Activated T-helper 1 cell treated with anti-CD3 and anti-CD28 coated beads, Interleukin-2, amount 50 U/mL, for 16 hours (primary cell): ENCODE measurements around the gene LIMK1.

Source experiments
- DNase-seq, 2 donors: peaks; one replicate each; pipeline ENCODE4 v3.0.0-alpha.2; 2020; ENCODE audit warnings: low read depth in 1 of 2, low spot score in 1 of 2

LIMK1 gene

GRCh38 chr7:74053589-74054186 lies 29.9 kb upstream of the LIMK1 start:
- DNase-seq, result no peak

DNA sequence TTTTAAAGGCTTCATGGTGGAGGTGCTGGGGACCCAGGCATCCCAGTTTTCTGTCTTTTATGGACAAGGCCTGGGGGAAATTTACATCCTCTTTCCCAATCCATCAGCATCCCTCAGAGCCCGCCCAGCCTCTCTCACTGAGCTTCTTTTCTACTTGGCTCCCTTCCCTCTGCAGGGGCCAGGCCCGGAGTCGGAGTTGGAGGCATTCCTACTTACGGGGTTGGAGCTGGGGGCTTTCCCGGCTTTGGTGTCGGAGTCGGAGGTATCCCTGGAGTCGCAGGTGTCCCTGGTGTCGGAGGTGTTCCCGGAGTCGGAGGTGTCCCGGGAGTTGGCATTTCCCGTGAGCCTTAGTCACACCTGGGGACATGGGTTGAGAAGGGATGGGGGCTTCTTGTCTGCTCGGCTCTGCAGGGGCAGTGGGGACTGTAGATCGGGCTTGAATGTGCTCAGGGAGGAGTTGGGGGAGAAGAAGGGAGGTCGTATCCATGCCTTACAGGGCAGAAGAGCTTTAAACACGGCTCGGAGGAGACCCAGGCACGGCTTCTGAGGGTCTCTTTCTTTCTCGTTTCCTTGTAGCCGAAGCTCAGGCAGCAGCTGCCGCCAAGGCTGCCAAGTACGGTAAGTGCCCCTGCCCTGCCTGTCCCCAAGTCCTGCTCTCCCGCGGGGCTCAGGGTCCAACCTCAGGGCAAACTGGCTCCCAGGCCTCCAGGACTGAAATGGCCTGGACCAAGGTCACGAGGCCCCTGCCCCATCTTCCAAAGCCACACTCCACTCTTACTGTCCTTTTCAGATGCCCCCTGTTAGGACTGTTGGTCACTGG lies 27.3 kb upstream of the LIMK1 start:
- DNase-seq, result no peak

- DNase-seq, result no peak
Observed at GRCh38 chr7:74057216-74057925, 26.2 kb upstream of the LIMK1 start.

DNA sequence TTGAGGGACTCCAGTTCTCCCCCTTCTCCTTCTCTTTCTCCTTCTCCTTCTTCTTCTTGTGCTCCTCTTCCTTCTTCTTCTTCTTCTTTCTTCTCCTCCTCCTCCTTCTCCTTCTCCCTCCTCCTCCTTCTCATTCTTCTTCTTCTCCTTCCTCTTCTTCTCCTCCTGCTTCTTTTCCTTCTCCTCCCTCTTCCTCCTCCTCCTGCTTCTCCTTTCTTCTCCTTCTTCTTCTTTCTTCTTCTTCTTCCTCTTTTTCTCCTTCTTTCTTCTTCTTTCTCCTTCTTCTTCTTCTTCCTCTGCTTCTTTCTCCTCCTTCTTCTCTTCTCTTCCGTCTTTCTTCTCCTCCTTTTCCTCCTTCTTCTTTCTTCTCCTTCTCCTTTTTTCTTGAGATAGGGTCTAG lies 25.6 kb upstream of the LIMK1 start:
- DNase-seq, result no peak

DNA sequence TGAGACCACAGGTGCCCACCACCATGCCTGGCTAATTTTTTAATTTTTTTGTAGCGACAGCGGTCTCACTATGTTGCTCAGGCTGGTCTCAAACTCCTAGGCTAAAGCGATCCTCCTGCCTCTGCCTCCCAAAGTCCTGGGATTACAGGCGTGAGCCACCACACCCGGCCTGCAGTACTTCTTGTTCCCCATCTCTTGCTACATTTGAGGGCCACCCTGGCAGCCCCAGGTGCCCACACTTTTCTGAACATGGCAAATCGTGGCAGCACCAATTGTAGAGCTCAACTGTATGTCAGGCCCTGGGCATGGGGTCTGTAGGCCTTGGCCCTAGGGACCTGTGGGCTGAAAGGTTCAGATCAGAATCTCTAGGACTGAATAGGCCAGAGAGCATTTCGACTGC lies 25.1 kb upstream of the LIMK1 start:
- DNase-seq, result no peak

DNA sequence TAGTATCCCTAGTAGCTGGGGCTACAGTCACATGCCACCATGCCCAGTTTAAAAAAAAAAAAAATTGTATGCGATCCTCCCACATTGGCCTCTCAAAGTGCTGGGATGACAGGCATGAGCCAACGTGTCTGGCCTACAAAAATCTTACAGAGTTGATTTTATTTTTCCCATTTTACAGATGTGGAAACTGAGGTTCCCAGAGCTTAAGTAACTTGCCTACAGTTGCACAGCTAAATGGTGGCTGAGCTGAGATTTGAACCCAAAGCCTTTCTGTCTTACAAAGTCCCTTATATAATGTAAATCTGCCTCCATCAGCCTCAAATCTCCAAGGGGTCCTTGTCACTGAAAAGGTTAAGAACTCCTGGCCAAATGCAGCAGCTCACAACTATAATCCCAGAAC lies 24.6 kb upstream of the LIMK1 start:
- no peak for DNase-seq

GRCh38 chr7:74059681-74060588 lies 23.7 kb upstream of the LIMK1 start:
- DNase-seq, result no peak

- DNase-seq, result peak; percentile 35 to 36
Observed at GRCh38 chr7:74061840-74062539, 21.6 kb upstream of the LIMK1 start.

GRCh38 chr7:74063223-74063641 lies 20.4 kb upstream of the LIMK1 start:
- no peak for DNase-seq

- no peak for DNase-seq
Observed at GRCh38 chr7:74063646-74064045, 20.0 kb upstream of the LIMK1 start.

DNA sequence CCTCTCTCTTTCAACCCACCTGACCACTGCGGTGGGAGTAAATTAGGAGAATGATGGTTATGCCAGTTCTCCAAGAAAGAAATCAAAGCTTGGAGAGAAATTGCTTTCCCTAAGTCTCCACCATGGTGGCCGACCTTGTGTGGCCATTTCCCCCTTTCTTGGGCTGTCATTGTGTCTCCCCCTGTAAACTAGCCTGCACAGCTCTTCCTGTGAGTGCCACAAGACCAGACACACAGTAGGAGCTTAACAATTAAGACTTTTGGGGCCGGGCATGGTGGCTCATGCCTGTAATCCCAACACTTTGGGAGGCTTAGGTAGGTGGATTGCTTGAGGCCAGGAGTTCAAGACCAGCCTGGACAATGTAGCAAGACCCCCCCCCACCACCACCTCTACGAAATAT lies 18.9 kb upstream of the LIMK1 start:
- no peak for DNase-seq

- no peak for DNase-seq
Observed at GRCh38 chr7:74066626-74067025, 17.0 kb upstream of the LIMK1 start.

DNA sequence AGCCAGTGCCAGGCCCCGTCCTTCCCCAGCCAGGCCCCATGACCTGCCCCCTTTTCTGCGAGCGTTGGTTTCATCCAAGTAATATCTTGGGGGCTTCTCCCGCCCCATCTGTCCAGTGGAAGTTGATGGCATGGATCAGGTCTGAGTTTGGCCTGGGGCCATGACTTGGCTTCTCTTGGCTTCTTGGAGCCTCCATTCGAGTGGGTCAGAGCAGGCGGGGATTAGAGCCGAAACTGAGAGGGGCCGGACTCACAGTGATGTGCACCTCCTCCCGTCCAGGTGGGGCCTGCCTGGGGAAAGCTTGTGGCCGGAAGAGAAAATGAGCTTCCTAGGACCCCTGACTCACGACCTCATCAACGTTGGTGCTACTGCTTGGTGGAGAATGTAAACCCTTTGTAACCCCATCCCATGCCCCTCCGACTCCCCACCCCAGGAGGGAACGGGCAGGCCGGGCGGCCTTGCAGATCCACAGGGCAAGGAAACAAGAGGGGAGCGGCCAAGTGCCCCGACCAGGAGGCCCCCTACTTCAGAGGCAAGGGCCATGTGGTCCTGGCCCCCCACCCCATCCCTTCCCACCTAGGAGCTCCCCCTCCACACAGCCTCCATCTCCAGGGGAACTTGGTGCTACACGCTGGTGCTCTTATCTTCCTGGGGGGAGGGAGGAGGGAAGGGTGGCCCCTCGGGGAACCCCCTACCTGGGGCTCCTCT lies 15.1 kb upstream of the LIMK1 start:
- DNase-seq, result no peak

DNA sequence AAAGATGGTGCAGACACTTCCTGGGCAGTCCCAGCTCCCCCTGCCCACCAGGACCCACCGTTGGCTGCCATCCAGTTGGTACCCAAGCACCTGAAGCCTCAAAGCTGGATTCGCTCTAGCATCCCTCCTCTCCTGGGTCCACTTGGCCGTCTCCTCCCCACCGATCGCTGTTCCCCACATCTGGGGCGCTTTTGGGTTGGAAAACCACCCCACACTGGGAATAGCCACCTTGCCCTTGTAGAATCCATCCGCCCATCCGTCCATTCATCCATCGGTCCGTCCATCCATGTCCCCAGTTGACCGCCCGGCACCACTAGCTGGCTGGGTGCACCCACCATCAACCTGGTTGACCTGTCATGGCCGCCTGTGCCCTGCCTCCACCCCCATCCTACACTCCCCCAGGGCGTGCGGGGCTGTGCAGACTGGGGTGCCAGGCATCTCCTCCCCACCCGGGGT lies 14.5 kb upstream of the LIMK1 start:
- no peak for DNase-seq

GRCh38 chr7:74069790-74070618 lies 13.6 kb upstream of the LIMK1 start:
- DNase-seq, result no peak

DNA sequence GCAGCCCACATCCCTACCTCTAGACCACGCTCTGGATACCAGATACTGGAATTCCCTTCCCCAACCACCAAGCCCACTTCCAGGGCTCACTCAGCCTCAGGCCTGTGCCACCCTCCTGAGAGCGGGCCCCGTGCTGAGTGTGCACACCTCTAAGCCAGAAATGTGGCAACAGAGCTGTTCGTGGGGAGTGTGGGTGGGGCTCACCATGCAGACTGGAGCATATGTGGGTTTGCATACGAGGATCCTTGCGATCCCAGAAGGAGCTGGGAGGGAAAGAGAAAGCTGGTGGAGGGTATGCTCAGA lies 13.0 kb upstream of the LIMK1 start:
- no peak for DNase-seq

DNA sequence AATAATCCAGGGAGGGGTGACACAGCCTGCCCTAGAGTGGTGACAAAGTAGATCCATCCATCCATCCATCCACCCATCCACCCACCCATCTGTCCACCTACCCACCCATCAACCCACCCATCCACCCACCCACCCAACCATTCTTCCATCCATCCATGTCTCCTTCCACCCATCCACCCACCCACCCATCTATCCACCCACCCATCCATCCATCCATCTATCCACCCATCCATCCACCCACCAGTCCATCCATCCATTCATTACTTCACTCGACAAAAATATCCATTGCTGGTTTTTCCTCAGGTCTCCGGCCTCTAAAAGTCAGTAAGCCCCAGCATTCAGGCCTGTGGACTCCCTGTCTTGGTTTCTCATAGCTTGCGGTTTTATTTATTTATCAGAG lies 12.5 kb upstream of the LIMK1 start:
- DNase-seq, result no peak

- no peak for DNase-seq
Observed at GRCh38 chr7:74074770-74075169, 8.8 kb upstream of the LIMK1 start.

GRCh38 chr7:74078461-74078860 lies 5.1 kb upstream of the LIMK1 start:
- no peak for DNase-seq
